ENCODE data around the gene ERN1. TPM values are rescaled to one million over a fixed set of nuclear protein-coding genes. Genes with fewer than 3 reads are reported as not detected.

The ERN1 gene
- total and polyA plus RNA-seq, 2 of the 13 experiments (the other 11 are each of a cell fraction or from before 2014, with no cell fraction given), result 6.0 to 12.7 TPM

GRCh38 chr17:64150237-64151015 lies 20.5 kb upstream of the ERN1 start (continued):
- TF ChIP-seq ATF1 (CRISPR knock-in tag; IDR thresholded peaks at IDR 0.05) (peak; percentile 75), CENPT (CRISPR knock-in tag; IDR thresholded peaks at IDR 0.05; ENCODE audit: low read depth) (no peak), HOXA3 (CRISPR knock-in tag; IDR thresholded peaks at IDR 0.05) (peak; percentile 96), FOXM1 (CRISPR knock-in tag; IDR thresholded peaks at IDR 0.05) (no peak), ZNF546 (CRISPR knock-in tag; conservative IDR thresholded peaks at IDR 0.05) (no peak), HNRNPUL1 (IDR thresholded peaks at IDR 0.05; ENCODE audit: low read depth, low read length) (no peak), ZNF547 (CRISPR knock-in tag; IDR thresholded peaks at IDR 0.05) (peak; percentile 33; the same call in 1 of the 2 replicates), ZNF292 (CRISPR knock-in tag; IDR thresholded peaks at IDR 0.05; ENCODE audit: borderline replicate concordance, low read depth) (peak; percentile 94; the same call in 1 of the 2 replicates), HMG20A (CRISPR knock-in tag; IDR thresholded peaks at IDR 0.05; ENCODE audit: borderline replicate concordance) (peak; percentile 96), KDM5B (CRISPR knock-in tag; IDR thresholded peaks at IDR 0.05; ENCODE audit: borderline replicate concordance) (no peak; the same call in 1 of the 2 replicates), ZMYM2 (CRISPR knock-in tag; IDR thresholded peaks at IDR 0.05) (peak; percentile 89), ZFP36L2 (CRISPR knock-in tag; IDR thresholded peaks at IDR 0.05) (no peak), POLR2G (IDR thresholded peaks at IDR 0.05; ENCODE audit: low read depth, low read length) (peak; percentile 51; the same call in 1 of the 2 replicates), ZNF138 (CRISPR knock-in tag; IDR thresholded peaks at IDR 0.05; ENCODE audit: low read depth) (no peak), ZNF839 (CRISPR knock-in tag; IDR thresholded peaks at IDR 0.05; ENCODE audit: borderline replicate concordance) (0 out of 2 replicates have a peak, but pooled peaks have one; percentile 38)
- TF ChIP-seq, protein P1, sequence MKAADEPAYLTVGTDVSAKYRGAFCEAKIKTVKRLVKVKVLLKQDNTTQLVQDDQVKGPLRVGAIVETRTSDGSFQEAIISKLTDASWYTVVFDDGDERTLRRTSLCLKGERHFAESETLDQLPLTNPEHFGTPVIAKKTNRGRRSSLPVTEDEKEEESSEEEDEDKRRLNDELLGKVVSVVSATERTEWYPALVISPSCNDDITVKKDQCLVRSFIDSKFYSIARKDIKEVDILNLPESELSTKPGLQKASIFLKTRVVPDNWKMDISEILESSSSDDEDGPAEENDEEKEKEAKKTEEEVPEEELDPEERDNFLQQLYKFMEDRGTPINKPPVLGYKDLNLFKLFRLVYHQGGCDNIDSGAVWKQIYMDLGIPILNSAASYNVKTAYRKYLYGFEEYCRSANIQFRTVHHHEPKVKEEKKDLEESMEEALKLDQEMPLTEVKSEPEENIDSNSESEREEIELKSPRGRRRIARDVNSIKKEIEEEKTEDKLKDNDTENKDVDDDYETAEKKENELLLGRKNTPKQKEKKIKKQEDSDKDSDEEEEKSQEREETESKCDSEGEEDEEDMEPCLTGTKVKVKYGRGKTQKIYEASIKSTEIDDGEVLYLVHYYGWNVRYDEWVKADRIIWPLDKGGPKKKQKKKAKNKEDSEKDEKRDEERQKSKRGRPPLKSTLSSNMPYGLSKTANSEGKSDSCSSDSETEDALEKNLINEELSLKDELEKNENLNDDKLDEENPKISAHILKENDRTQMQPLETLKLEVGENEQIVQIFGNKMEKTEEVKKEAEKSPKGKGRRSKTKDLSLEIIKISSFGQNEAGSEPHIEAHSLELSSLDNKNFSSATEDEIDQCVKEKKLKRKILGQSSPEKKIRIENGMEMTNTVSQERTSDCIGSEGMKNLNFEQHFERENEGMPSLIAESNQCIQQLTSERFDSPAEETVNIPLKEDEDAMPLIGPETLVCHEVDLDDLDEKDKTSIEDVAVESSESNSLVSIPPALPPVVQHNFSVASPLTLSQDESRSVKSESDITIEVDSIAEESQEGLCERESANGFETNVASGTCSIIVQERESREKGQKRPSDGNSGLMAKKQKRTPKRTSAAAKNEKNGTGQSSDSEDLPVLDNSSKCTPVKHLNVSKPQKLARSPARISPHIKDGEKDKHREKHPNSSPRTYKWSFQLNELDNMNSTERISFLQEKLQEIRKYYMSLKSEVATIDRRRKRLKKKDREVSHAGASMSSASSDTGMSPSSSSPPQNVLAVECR (CRISPR knock-in tag; IDR thresholded peaks at IDR 0.05; ENCODE audit: borderline replicate concordance), result peak; percentile 86; the same call in 1 of the 2 replicates
- TF ChIP-seq, protein P2, sequence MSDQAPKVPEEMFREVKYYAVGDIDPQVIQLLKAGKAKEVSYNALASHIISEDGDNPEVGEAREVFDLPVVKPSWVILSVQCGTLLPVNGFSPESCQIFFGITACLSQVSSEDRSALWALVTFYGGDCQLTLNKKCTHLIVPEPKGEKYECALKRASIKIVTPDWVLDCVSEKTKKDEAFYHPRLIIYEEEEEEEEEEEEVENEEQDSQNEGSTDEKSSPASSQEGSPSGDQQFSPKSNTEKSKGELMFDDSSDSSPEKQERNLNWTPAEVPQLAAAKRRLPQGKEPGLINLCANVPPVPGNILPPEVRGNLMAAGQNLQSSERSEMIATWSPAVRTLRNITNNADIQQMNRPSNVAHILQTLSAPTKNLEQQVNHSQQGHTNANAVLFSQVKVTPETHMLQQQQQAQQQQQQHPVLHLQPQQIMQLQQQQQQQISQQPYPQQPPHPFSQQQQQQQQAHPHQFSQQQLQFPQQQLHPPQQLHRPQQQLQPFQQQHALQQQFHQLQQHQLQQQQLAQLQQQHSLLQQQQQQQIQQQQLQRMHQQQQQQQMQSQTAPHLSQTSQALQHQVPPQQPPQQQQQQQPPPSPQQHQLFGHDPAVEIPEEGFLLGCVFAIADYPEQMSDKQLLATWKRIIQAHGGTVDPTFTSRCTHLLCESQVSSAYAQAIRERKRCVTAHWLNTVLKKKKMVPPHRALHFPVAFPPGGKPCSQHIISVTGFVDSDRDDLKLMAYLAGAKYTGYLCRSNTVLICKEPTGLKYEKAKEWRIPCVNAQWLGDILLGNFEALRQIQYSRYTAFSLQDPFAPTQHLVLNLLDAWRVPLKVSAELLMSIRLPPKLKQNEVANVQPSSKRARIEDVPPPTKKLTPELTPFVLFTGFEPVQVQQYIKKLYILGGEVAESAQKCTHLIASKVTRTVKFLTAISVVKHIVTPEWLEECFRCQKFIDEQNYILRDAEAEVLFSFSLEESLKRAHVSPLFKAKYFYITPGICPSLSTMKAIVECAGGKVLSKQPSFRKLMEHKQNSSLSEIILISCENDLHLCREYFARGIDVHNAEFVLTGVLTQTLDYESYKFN (CRISPR knock-in tag; conservative IDR thresholded peaks at IDR 0.05), result peak; percentile 99
- TF ChIP-seq, protein P3, sequence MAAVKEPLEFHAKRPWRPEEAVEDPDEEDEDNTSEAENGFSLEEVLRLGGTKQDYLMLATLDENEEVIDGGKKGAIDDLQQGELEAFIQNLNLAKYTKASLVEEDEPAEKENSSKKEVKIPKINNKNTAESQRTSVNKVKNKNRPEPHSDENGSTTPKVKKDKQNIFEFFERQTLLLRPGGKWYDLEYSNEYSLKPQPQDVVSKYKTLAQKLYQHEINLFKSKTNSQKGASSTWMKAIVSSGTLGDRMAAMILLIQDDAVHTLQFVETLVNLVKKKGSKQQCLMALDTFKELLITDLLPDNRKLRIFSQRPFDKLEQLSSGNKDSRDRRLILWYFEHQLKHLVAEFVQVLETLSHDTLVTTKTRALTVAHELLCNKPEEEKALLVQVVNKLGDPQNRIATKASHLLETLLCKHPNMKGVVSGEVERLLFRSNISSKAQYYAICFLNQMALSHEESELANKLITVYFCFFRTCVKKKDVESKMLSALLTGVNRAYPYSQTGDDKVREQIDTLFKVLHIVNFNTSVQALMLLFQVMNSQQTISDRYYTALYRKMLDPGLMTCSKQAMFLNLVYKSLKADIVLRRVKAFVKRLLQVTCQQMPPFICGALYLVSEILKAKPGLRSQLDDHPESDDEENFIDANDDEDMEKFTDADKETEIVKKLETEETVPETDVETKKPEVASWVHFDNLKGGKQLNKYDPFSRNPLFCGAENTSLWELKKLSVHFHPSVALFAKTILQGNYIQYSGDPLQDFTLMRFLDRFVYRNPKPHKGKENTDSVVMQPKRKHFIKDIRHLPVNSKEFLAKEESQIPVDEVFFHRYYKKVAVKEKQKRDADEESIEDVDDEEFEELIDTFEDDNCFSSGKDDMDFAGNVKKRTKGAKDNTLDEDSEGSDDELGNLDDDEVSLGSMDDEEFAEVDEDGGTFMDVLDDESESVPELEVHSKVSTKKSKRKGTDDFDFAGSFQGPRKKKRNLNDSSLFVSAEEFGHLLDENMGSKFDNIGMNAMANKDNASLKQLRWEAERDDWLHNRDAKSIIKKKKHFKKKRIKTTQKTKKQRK (IDR thresholded peaks at IDR 0.05; ENCODE audit: low read length), result no peak

All from HepG2 (cell line).